OCI-LY1 (cell line): Measurements from ENCODE around the gene RNH1.

Experiments used
- EZH2 ChIP-seq: fragments of 200-600 bp; sonication (generic), shearing (Covaris generic); IDR thresholded peaks from 2 replicates; pipeline ENCODE4 v1.8.0; 2017; ENCODE audit warnings: borderline replicate concordance, mixed run types, mild to moderate bottlenecking, antibody characterized with exemption, low read length, moderate library complexity, mixed read lengths
- TF ChIP-seq, protein P1 (sequence below): fragments of 200-600 bp; sonication (generic), shearing (Covaris generic); IDR thresholded peaks from 2 replicates; pipeline ENCODE4 v1.5.1; 2017; ENCODE audit warnings: mild to moderate bottlenecking, antibody characterized with exemption, low read length, moderate library complexity, mixed read lengths

DNA sequence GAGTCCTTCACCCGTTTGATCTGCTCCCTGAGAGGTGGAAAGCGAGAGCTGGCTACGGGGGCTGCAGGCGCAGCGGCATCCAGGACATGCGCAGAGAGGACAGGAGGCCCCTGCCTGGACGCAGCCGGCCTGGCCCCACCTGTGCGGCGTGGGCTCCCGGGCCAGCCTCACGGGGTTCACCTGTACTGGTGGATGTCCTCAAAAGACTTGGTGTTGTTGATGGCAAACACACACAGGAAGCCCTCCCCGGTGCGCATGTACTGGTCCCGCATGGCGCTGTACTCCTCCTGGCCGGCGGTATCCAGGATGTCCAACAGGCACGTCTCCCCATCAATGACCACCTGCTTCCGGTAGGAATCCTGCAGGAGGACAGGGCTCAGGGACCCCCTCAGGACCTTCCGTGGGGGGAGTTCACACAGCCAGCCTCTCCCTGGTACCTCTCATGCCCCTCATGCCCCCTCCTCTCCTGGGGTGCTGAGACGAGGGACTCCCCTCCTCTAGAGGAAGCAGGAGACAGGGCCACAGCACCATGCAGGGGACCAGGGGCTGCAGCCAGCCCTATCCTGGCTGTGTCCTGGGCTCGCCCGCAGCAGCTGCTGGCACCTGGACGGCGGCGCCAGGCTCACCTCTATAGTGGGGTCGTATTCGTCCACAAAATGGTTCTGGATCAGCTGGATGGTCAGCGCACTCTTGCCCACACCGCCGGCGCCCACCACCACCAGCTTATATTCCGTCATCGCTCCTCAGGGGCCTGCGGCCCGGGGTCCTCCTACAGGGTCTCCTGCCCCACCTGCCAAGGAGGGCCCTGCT lies 26.7 kb upstream of the RNH1 start:
- TF ChIP-seq, protein P1, sequence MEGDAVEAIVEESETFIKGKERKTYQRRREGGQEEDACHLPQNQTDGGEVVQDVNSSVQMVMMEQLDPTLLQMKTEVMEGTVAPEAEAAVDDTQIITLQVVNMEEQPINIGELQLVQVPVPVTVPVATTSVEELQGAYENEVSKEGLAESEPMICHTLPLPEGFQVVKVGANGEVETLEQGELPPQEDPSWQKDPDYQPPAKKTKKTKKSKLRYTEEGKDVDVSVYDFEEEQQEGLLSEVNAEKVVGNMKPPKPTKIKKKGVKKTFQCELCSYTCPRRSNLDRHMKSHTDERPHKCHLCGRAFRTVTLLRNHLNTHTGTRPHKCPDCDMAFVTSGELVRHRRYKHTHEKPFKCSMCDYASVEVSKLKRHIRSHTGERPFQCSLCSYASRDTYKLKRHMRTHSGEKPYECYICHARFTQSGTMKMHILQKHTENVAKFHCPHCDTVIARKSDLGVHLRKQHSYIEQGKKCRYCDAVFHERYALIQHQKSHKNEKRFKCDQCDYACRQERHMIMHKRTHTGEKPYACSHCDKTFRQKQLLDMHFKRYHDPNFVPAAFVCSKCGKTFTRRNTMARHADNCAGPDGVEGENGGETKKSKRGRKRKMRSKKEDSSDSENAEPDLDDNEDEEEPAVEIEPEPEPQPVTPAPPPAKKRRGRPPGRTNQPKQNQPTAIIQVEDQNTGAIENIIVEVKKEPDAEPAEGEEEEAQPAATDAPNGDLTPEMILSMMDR, result no peak
- no peak for TF ChIP-seq EZH2
